SK-N-SH (cell line): ENCODE data around the gene FAM117B.

Experiments
- CTCF ChIP-seq: fragments of 200-600 bp; sonication (generic); IDR thresholded peaks from 2 replicates; pipeline ENCODE4 v1.6.1; 2017; ENCODE audit warnings: antibody characterized with exemption, mild to moderate bottlenecking, moderate library complexity
- EP300 ChIP-seq, 2 experiments: IDR thresholded peaks; 2 replicates each; pipeline versions ENCODE4 v1.4.0 to v1.6.1; 2012; ENCODE audit warnings: borderline replicate concordance in 1 of 2, low read depth in 1 of 2, low read length in 1 of 2
- EZH2phosphoT487 ChIP-seq: fragments of 200-600 bp; sonication (generic); IDR thresholded peaks from 2 replicates; pipeline ENCODE4 v1.6.1; 2017; ENCODE audit warnings: low read depth, mixed run types, mild to moderate bottlenecking, antibody characterized with exemption, moderate library complexity, borderline replicate concordance
- FOXM1 ChIP-seq: IDR thresholded peaks from 2 replicates; pipeline ENCODE4 v1.4.0; 2012; ENCODE audit warnings: low read depth, mild to moderate bottlenecking
- GABPA ChIP-seq: IDR thresholded peaks from 2 replicates; pipeline ENCODE4 v1.4.0; 2012; ENCODE audit warnings: low read depth, mild to moderate bottlenecking
- NFIC ChIP-seq: IDR thresholded peaks from 2 replicates; pipeline ENCODE4 v1.4.0; 2012; ENCODE audit warnings: borderline replicate concordance
- POLR2AphosphoS5 ChIP-seq: IDR thresholded peaks from 2 replicates; pipeline ENCODE4 v1.6.1; 2012; ENCODE audit warnings: low read depth, low read length
- RAD21 ChIP-seq: IDR thresholded peaks from 2 replicates; pipeline ENCODE4 v1.6.1; 2012; ENCODE audit warnings: mild to moderate bottlenecking, low read length
- REST ChIP-seq: IDR thresholded peaks from 2 replicates; pipeline ENCODE4 v1.6.1; 2012; ENCODE audit warnings: mild to moderate bottlenecking, low read depth, low read length, moderate library complexity
- SIN3A ChIP-seq: IDR thresholded peaks from 2 replicates; pipeline ENCODE4 v1.6.1; 2012; ENCODE audit warnings: low read depth, mild to moderate bottlenecking, low read length, moderate library complexity, borderline replicate concordance
- SMC3 ChIP-seq: IDR thresholded peaks from 2 replicates; pipeline ENCODE4 v1.6.1; 2012; ENCODE audit warnings: low read depth, low read length, improper control_type of control experiment
- TAF1 ChIP-seq: IDR thresholded peaks from 2 replicates; pipeline ENCODE4 v1.6.1; 2012; ENCODE audit warnings: low read depth, mild to moderate bottlenecking, low read length, moderate library complexity, borderline replicate concordance
- YY1 ChIP-seq: IDR thresholded peaks from 2 replicates; pipeline ENCODE4 v1.4.0; 2012; ENCODE audit warnings: low read depth, mild to moderate bottlenecking

- TF ChIP-seq SIN3A = no peak
- TF ChIP-seq POLR2AphosphoS5 = no peak
- TF ChIP-seq SMC3 = no peak
- no peak for TF ChIP-seq TAF1
- TF ChIP-seq CTCF = no peak
- TF ChIP-seq EP300 (IDR thresholded peaks at IDR 0.05; ENCODE audit: borderline replicate concordance in 1 of 2, low read depth in 1 of 2, low read length in 1 of 2) = no peak
- no peak for TF ChIP-seq YY1
- TF ChIP-seq RAD21 = no peak
- TF ChIP-seq REST = no peak
- no peak for TF ChIP-seq NFIC
- no peak for TF ChIP-seq EZH2phosphoT487
- no peak for TF ChIP-seq FOXM1
- TF ChIP-seq GABPA = no peak
Observed at GRCh38 chr2:202624133-202624532, 10.6 kb upstream of the FAM117B start.
